ENCODE measurements around the gene HNRNPK. TPM values are rescaled to one million over a fixed set of nuclear protein-coding genes. Genes with fewer than 3 reads are reported as not detected.

Gene HNRNPK
- total RNA-seq, 1 experiment from 2014 or later = 825 TPM

- POLR2A ChIA-PET = interaction anchor here (0.9 to 1.5 kb wide), 2 partner anchors 16 to 53 kb away, joined by 4 read pairs; no protein-coding TSS in a partner anchor
- Mint-ChIP-seq H3K36me3 (ENCODE audit: insufficient read depth, unreplicated experiment) (peaks cover 7% of the 10 kb centered on the region), H3K27me3 (ENCODE audit: insufficient read depth, unreplicated experiment) (no peaks in the 10 kb centered on the region), H3K4me3 (ENCODE audit: unreplicated experiment) (peak overlapping the region; percentile 46), H3K9me3 (ENCODE audit: unreplicated experiment) (peaks cover 5% of the 10 kb centered on the region), H3K27ac (ENCODE audit: low read depth, unreplicated experiment) (peak overlapping the region; percentile 92), H3K4me1 (ENCODE audit: insufficient read depth, unreplicated experiment) (peaks cover 16% of the 10 kb centered on the region)
- no peak for DNase-seq (ENCODE audit: unreplicated experiment)
- CTCF ChIA-PET = no interaction called here
- no peak for TF ChIP-seq CTCF (IDR thresholded peaks at IDR 0.05; ENCODE audit: unreplicated experiment)
- intact Hi-C loops (cut with micrococcal nuclease) = no loop called here
- BruUV-seq (replicated peaks) = no TSS peak
Measured at GRCh38 chr9:83986195-83986594, 6.2 kb upstream of the HNRNPK start.

GRCh38 chr9:83981126-83981871, 1.3 kb upstream of the HNRNPK start:
- Mint-ChIP-seq H3K4me1 (ENCODE audit: insufficient read depth, unreplicated experiment) (peaks cover 18% of the 10 kb centered on the region), H3K27me3 (ENCODE audit: insufficient read depth, unreplicated experiment) (no peaks in the 10 kb centered on the region), H3K36me3 (ENCODE audit: insufficient read depth, unreplicated experiment) (peaks cover 43% of the 10 kb centered on the region), H3K9me3 (ENCODE audit: unreplicated experiment) (no peaks in the 10 kb centered on the region), H3K27ac (ENCODE audit: low read depth, unreplicated experiment) (peak overlapping the region; percentile 100), H3K4me3 (ENCODE audit: unreplicated experiment) (peak overlapping the region; percentile 100)
- DNase-seq (ENCODE audit: unreplicated experiment) = peak; percentile 77
- ChIA-PET CTCF (interaction anchor here (0.8 to 2.2 kb wide), 4 partner anchors 46 to 192 kb away, joined by 3 to 8 read pairs (median 4); no protein-coding TSS in a partner anchor), POLR2A (interaction anchor here (0.6 to 7.0 kb wide), 37 partner anchors 8 to 345 kb away, joined by 3 to 130 read pairs (median 5); partner anchors contain the start of gene KIF27)
- intact Hi-C loops (cut with micrococcal nuclease) = loop anchor here (1.0 to 2.0 kb wide), 4 partner anchors 46 to 190 kb away; partner anchors contain the start of gene KIF27
- TSS peak; percentile 55 for BruUV-seq (replicated peaks)
- no peak for TF ChIP-seq CTCF (IDR thresholded peaks at IDR 0.05; ENCODE audit: unreplicated experiment)

- no peak for TF ChIP-seq CTCF (IDR thresholded peaks at IDR 0.05; ENCODE audit: unreplicated experiment)
- no peaks in the 10 kb centered on the region for H3K27me3 Mint-ChIP-seq (ENCODE audit: insufficient read depth, unreplicated experiment)
- H3K9me3 Mint-ChIP-seq (ENCODE audit: unreplicated experiment) = no peaks in the 10 kb centered on the region
- CTCF ChIA-PET = interaction anchor here (0.6 to 2.2 kb wide), 7 partner anchors 16 to 281 kb away, joined by 3 to 8 read pairs (median 5); no protein-coding TSS in a partner anchor
- peaks cover 25% of the 10 kb centered on the region for H3K4me1 Mint-ChIP-seq (ENCODE audit: insufficient read depth, unreplicated experiment)
- H3K36me3 Mint-ChIP-seq (ENCODE audit: insufficient read depth, unreplicated experiment) = peaks cover 50% of the 10 kb centered on the region
- DNase-seq (ENCODE audit: unreplicated experiment) = peak; percentile 99
- no TSS peak for BruUV-seq (replicated peaks)
- H3K27ac Mint-ChIP-seq (ENCODE audit: low read depth, unreplicated experiment) = peak within 1 kb of the TSS; percentile 100
- POLR2A ChIA-PET = interaction anchor here (0.6 to 7.0 kb wide), 52 partner anchors 9 to 1680 kb away, joined by 3 to 130 read pairs (median 4); partner anchors contain the start of gene KIF27
- peak within 1 kb of the TSS; percentile 100 for H3K4me3 Mint-ChIP-seq (ENCODE audit: unreplicated experiment)
- intact Hi-C loops (cut with micrococcal nuclease) = loop anchor here (1.0 to 2.0 kb wide), 4 partner anchors 46 to 191 kb away; partner anchors contain the start of gene KIF27
Measured at GRCh38 chr9:83980395-83981125, 545 bp upstream of the HNRNPK start, which contains the start of gene RMI1. TSS of gene RMI1 (plus strand) at chr9:83980805. CDS start at chr9:84000987, 20,182 bp downstream.

Measured in MCF 10A (cell line).